ENCODE data around the gene YY1AP1. TPM values are rescaled to one million over a fixed set of nuclear protein-coding genes. Genes with fewer than 3 reads are reported as not detected.
"Not testable (repeated sequence)": the region's sequence is repeated elsewhere in the genome, so short reads cannot be mapped to it uniquely, and the experiment has no call there.

YY1AP1 gene
- total RNA-seq, 5 donors from 2014 or later (not counting 1 experiment from before 2014, with no cell fraction given): 75.8 to 88.3 (median 85.0) TPM

DNA sequence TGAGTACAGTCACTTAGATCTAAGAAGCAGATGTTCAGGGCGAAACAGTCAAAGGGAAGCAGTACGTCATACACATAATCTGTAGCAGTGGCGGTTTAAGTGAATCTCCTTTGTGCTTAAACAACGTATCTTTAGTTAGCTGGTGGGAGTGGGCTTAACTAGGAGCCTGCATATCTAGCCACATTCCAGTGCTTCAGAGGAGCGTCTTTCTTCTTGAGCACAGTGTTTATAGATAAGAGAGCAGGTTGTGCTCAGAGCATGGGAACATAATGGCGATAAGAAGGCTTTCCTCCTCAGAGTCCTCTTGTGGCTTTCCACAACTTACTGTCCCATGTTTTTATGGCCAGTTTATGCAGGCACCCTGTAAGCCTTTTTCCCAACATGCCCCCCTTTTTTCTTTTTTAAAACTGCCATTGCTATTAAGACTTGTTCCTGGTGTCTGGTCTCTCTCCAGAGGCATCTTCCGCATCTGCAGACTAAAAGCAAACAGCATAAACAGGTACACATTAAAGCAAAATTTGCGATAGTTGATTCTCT, 3.5 kb upstream of the YY1AP1 start:
- POLR2A ChIA-PET: no interaction called here
- WGBS (ENCODE audit: insufficient coverage): 100% methylated on average over 1 of the region's 8 CpGs
- H3K4me3 Mint-ChIP-seq: no peak overlapping the region

DNA sequence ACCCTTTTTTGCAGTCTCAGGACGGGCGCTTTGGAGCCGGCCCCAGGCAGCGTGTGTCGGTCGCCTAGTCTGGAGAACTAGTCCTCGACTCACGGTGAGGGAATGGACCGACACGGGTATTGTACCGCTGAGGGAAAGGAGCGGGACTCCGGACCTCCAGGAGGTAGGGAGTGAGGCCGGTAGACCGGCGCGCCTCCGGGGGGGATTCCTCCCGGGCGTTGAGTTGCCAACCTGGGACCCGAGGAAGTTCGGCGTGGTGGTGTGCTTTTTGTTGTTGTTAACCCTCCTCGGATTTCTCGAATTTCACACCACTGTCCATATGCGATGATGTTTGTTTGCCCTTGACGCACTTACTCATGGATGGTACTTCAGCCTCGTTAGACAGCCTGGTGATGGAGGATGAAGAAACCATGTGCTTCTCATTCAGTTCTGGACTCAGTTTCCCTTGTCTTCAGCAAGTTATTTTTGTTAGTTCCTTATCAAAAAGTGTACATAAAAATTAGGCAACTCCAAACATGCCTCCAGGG, 570 bp upstream of the YY1AP1 start, which contains the start of gene DAP3:
Gene DAP3 (plus strand): TSS at position 11 of the 527 bp plus-strand sequence. CDS start 20,689 bp downstream, outside the sequence.
- H3K4me3 ChIP-seq (ENCODE audit: control insufficient read depth in 1 of 2, extremely low read depth in 1 of 2, low read length in 1 of 2): peak within 1 kb of the TSS; percentile 91 to 95
- CTCF ChIA-PET; H3K9me3 Mint-ChIP-seq; H3K9me3 ChIP-seq; H3K27me3 ChIP-seq (replicated peaks in 1 of 2; ENCODE audit: control insufficient read depth in 2 of 2, extremely low read depth in 1 of 2, insufficient read depth in 2 of 2, low read length in 1 of 2); POLR2A ChIA-PET; H3K27me3 Mint-ChIP-seq: not testable (repeated sequence)
- peaks cover 0 to 11% of the 10 kb centered on the region in 2 donors for H3K36me3 ChIP-seq (ENCODE audit: control insufficient read depth in 2 of 2, extremely low read depth in 1 of 2, insufficient read depth in 1 of 2, low read length in 1 of 2)
- peaks cover 16 to 36% of the 10 kb centered on the region in 2 experiments for H3K4me1 ChIP-seq (ENCODE audit: control insufficient read depth in 1 of 2, extremely low read depth in 1 of 2, insufficient read depth in 2 of 2, low read length in 2 of 2)
- peak within 1 kb of the TSS; percentile 95 to 96 (median 96) for H3K4me3 Mint-ChIP-seq
- WGBS (ENCODE audit: insufficient coverage): 0% methylated on average over 10 of the region's 28 CpGs
- H3K4me1 Mint-ChIP-seq: peaks cover 55 to 73% (median 69%) of the 10 kb centered on the region in 3 donors
- peak within 1 kb of the TSS; percentile 93 to 94 for H3K27ac Mint-ChIP-seq
- peak in 2 of 4 experiments; percentile 0 to 3 for ATAC-seq (replicated peaks in 1 of 4)
- peaks cover 28% of the 10 kb centered on the region for H3K36me3 Mint-ChIP-seq
- peak within 1 kb of the TSS; percentile 90 for H3K27ac ChIP-seq (ENCODE audit: low read length)
- DNase-seq: peak in 1 of 35 experiments; percentile 2

More for the DNA sequence above, 3.5 kb upstream of the YY1AP1 start:
- Mint-ChIP-seq H3K9me3 (no peaks in the 10 kb centered on the region), H3K36me3 (peaks cover 28% of the 10 kb centered on the region), H3K27me3 (no peaks in the 10 kb centered on the region), H3K4me1 (peaks cover 57 to 69% (median 68%) of the 10 kb centered on the region in 3 donors), H3K27ac (no peak overlapping the region)
- no peak for ATAC-seq (replicated peaks in 1 of 4)
- H3K9me3 ChIP-seq: no peaks in the 10 kb centered on the region
- peaks cover 0 to 11% of the 10 kb centered on the region in 2 donors for H3K36me3 ChIP-seq (ENCODE audit: control insufficient read depth in 2 of 2, extremely low read depth in 1 of 2, insufficient read depth in 1 of 2, low read length in 1 of 2)
- no peak for DNase-seq
- peaks cover 6 to 29% of the 10 kb centered on the region in 2 experiments for H3K4me1 ChIP-seq (ENCODE audit: control insufficient read depth in 1 of 2, extremely low read depth in 1 of 2, insufficient read depth in 2 of 2, low read length in 2 of 2)
- H3K27me3 ChIP-seq (replicated peaks in 1 of 2; ENCODE audit: control insufficient read depth in 2 of 2, extremely low read depth in 1 of 2, insufficient read depth in 2 of 2, low read length in 1 of 2): no peaks in the 10 kb centered on the region
- H3K27ac ChIP-seq (ENCODE audit: low read length): no peak overlapping the region
- no peak overlapping the region for H3K4me3 ChIP-seq (ENCODE audit: control insufficient read depth in 1 of 2, extremely low read depth in 1 of 2, low read length in 1 of 2)
- CTCF ChIA-PET: no interaction called here

DNA sequence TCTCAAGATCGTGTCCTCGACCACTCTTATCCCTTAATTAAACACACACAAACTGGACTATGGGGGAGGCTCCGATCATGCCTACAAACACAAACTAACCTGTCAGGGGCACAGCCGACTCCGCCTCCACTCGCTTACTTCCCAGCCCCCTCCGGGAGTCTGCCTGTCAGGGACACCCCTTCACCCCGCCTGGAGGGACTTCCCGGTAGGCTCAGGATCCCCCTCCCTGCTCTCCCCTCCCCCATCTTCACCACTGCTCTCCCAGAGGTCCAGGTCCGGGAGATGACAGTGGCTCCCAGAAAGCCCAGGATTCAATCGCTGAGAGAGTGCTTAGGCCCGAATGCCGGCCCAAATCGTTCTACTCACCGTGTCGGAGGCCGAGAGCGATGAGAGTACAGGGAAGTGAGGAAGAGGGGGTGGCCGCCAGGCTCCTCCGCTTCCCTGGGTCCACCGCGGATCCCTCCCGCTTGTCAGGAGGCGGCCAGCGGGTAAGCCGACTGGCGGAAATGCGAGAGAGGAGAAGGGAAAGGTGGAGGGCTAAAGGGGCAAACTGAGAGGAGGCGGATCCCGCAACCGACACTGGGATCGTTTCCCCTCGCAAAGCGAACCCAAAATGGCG, 760 bp downstream of the YY1AP1 start:
- peaks cover 60 to 79% (median 72%) of the 10 kb centered on the region in 3 donors for H3K4me1 Mint-ChIP-seq
- DNase-seq (peak in 2 of 35 experiments; percentile 1 to 15), ATAC-seq (replicated peaks in 1 of 4) (peak; percentile 1 to 17 (median 8))
- peaks cover 16 to 42% of the 10 kb centered on the region in 2 experiments for H3K4me1 ChIP-seq (ENCODE audit: control insufficient read depth in 1 of 2, extremely low read depth in 1 of 2, insufficient read depth in 2 of 2, low read length in 2 of 2)
- H3K27me3 ChIP-seq (replicated peaks in 1 of 2; ENCODE audit: control insufficient read depth in 2 of 2, extremely low read depth in 1 of 2, insufficient read depth in 2 of 2, low read length in 1 of 2); H3K27me3 Mint-ChIP-seq; CTCF ChIA-PET; H3K9me3 Mint-ChIP-seq; POLR2A ChIA-PET; H3K9me3 ChIP-seq: not testable (repeated sequence)
- peaks cover 25% of the 10 kb centered on the region for H3K36me3 Mint-ChIP-seq
- 0% methylated on average over 21 of the region's 35 CpGs for WGBS (ENCODE audit: insufficient coverage)
- peak overlapping the region; percentile 93 to 94 for H3K27ac Mint-ChIP-seq
- H3K4me3 ChIP-seq (ENCODE audit: control insufficient read depth in 1 of 2, extremely low read depth in 1 of 2, low read length in 1 of 2): peak overlapping the region; percentile 91 to 95
- peak overlapping the region; percentile 90 for H3K27ac ChIP-seq (ENCODE audit: low read length)
- H3K36me3 ChIP-seq (ENCODE audit: control insufficient read depth in 2 of 2, extremely low read depth in 1 of 2, insufficient read depth in 1 of 2, low read length in 1 of 2): peaks cover 0 to 13% of the 10 kb centered on the region in 2 donors
- H3K4me3 Mint-ChIP-seq: peak overlapping the region; percentile 95 to 96 (median 96)

DNA sequence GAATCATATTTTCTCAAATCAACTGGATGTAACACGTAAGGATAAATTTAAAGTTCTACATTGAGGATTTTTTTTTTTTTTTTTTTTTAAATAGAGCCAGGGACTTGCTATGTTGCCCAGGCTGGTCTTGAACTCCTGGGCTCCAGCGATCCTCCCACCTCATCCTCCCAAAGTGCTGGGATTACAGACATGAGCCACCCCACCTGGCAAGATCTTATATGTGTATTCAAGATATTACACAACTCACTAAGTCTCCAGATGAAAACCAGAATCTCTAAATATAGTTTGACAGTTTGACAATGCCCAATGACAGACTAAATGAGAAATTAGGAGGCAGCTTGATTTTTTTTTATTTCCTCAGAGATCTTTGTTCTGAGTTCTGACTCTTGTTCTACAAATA, 6.8 kb downstream of the YY1AP1 start:
- H3K4me1 Mint-ChIP-seq: peaks cover 46 to 52% (median 50%) of the 10 kb centered on the region in 3 donors
- no peak overlapping the region for H3K4me3 Mint-ChIP-seq
- peaks cover 44% of the 10 kb centered on the region for H3K36me3 Mint-ChIP-seq
- H3K27me3 Mint-ChIP-seq: no peaks in the 10 kb centered on the region
- no peaks in the 10 kb centered on the region for H3K27me3 ChIP-seq (replicated peaks in 1 of 2; ENCODE audit: control insufficient read depth in 2 of 2, extremely low read depth in 1 of 2, insufficient read depth in 2 of 2, low read length in 1 of 2)
- ATAC-seq (replicated peaks in 1 of 4) (no peak), DNase-seq (no peak)
- ChIA-PET CTCF (no interaction called here), POLR2A (interaction anchor here (0.6 to 0.8 kb wide), 4 partner anchors 13 to 252 kb away, joined by 3 to 10 read pairs (median 6); no protein-coding TSS in a partner anchor)
- H3K27ac Mint-ChIP-seq: peak overlapping the region in 1 of 2 donors; percentile 58
- H3K4me3 ChIP-seq (ENCODE audit: control insufficient read depth in 1 of 2, extremely low read depth in 1 of 2, low read length in 1 of 2): no peak overlapping the region
- no peaks in the 10 kb centered on the region for H3K9me3 ChIP-seq
- H3K9me3 Mint-ChIP-seq: no peaks in the 10 kb centered on the region
- H3K4me1 ChIP-seq (ENCODE audit: control insufficient read depth in 1 of 2, extremely low read depth in 1 of 2, insufficient read depth in 2 of 2, low read length in 2 of 2): peaks cover 9 to 24% of the 10 kb centered on the region in 2 experiments
- peaks cover 0 to 45% of the 10 kb centered on the region in 2 donors for H3K36me3 ChIP-seq (ENCODE audit: control insufficient read depth in 2 of 2, extremely low read depth in 1 of 2, insufficient read depth in 1 of 2, low read length in 1 of 2)
- H3K27ac ChIP-seq (ENCODE audit: low read length): no peak overlapping the region
- no CpG with 5 or more reads among the region's 2 CpGs for WGBS (ENCODE audit: insufficient coverage)

DNA sequence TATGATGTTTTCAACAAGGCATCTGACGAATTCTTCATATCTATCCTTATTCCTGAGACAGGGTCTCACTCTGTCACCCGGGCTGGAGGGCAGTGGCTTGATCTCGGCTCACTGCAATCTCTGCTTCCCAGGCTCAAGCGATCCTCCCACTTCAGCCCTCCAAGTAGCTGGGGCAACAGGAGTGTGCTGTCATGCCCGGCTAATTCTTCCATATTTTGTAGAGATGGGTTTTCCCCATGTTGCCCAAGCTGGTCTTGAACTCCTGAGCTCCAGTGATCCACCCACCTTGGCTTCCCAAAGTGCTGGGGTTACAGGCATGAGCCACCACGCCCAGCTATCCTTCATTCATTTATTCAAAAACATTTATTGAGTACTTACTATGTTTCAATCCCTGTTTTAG, 8.0 kb downstream of the YY1AP1 start:
- Mint-ChIP-seq H3K36me3 (peaks cover 52% of the 10 kb centered on the region), H3K27ac (no peak overlapping the region), H3K27me3 (no peaks in the 10 kb centered on the region), H3K9me3 (no peaks in the 10 kb centered on the region), H3K4me1 (peaks cover 33 to 41% (median 39%) of the 10 kb centered on the region in 3 donors), H3K4me3 (no peak overlapping the region)
- DNase-seq (no peak), ATAC-seq (replicated peaks in 1 of 4) (no peak)
- no peaks in the 10 kb centered on the region for H3K27me3 ChIP-seq (replicated peaks in 1 of 2; ENCODE audit: control insufficient read depth in 2 of 2, extremely low read depth in 1 of 2, insufficient read depth in 2 of 2, low read length in 1 of 2)
- WGBS (ENCODE audit: insufficient coverage): no CpG with 5 or more reads among the region's 6 CpGs
- POLR2A ChIA-PET: interaction anchor here in 1 of 2 donors (0.5 kb wide), 1 partner anchor 484 kb away, joined by 4 read pairs; no protein-coding TSS in a partner anchor
- no peak overlapping the region for H3K27ac ChIP-seq (ENCODE audit: low read length)
- H3K4me3 ChIP-seq (ENCODE audit: control insufficient read depth in 1 of 2, extremely low read depth in 1 of 2, low read length in 1 of 2): no peak overlapping the region
- CTCF ChIA-PET: interaction anchor here in 1 of 2 donors (0.7 kb wide), 1 partner anchor 507 kb away, joined by 3 read pairs; the partner anchor contains the start of gene KRTCAP2
- H3K4me1 ChIP-seq (ENCODE audit: control insufficient read depth in 1 of 2, extremely low read depth in 1 of 2, insufficient read depth in 2 of 2, low read length in 2 of 2): peaks cover 3 to 14% of the 10 kb centered on the region in 2 experiments
- H3K36me3 ChIP-seq (ENCODE audit: control insufficient read depth in 2 of 2, extremely low read depth in 1 of 2, insufficient read depth in 1 of 2, low read length in 1 of 2): peaks cover 11 to 57% of the 10 kb centered on the region in 2 donors
- no peaks in the 10 kb centered on the region for H3K9me3 ChIP-seq

DNA sequence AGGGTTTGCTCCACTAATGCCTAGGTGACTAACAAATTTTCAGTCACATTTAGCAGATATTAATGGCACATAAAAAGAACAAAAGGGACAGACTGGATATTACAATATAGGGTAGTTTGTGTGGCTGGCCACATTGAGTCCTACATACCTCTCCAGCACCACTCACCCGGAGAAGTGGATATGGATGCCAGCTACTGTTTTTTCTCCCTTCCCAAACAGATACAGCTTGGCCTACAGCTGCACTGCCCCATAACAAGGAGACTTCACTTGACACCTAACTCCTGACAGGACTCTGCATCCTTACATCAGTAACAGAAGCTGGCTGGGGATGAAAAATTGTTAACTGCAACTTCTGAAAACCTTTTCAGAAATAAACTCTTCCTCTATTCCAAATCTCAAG, 9.6 kb downstream of the YY1AP1 start:
- H3K27me3 Mint-ChIP-seq; ATAC-seq (replicated peaks in 1 of 4); H3K9me3 Mint-ChIP-seq; DNase-seq; POLR2A ChIA-PET; CTCF ChIA-PET; H3K4me3 ChIP-seq (ENCODE audit: control insufficient read depth in 1 of 2, extremely low read depth in 1 of 2, low read length in 1 of 2); H3K4me3 Mint-ChIP-seq; H3K27ac ChIP-seq (ENCODE audit: low read length); H3K27me3 ChIP-seq (replicated peaks in 1 of 2; ENCODE audit: control insufficient read depth in 2 of 2, extremely low read depth in 1 of 2, insufficient read depth in 2 of 2, low read length in 1 of 2); H3K27ac Mint-ChIP-seq; H3K9me3 ChIP-seq: not testable (repeated sequence)
- Mint-ChIP-seq H3K4me1 (peaks cover 18 to 26% (median 24%) of the 10 kb centered on the region in 3 donors), H3K36me3 (peaks cover 52% of the 10 kb centered on the region)
- H3K4me1 ChIP-seq (ENCODE audit: control insufficient read depth in 1 of 2, extremely low read depth in 1 of 2, insufficient read depth in 2 of 2, low read length in 2 of 2): peaks cover 0 to 10% of the 10 kb centered on the region in 2 experiments
- WGBS (ENCODE audit: insufficient coverage): no CpG with 5 or more reads among the region's 1 CpG
- peaks cover 14 to 71% of the 10 kb centered on the region in 2 donors for H3K36me3 ChIP-seq (ENCODE audit: control insufficient read depth in 2 of 2, extremely low read depth in 1 of 2, insufficient read depth in 1 of 2, low read length in 1 of 2)

Data from T-cell (primary cell).